NCI-H146 treated with DMSO at 0.1 percent for 48 hours (cell line): ENCODE measurements around the gene TFF1.

ENCODE experiments used
- DNase-seq: peaks from one replicate; lab custom pipeline; 2025; ENCODE audit not compliant: unreplicated experiment; lab: John Stamatoyannopoulos, UW

TFF1 gene

DNA sequence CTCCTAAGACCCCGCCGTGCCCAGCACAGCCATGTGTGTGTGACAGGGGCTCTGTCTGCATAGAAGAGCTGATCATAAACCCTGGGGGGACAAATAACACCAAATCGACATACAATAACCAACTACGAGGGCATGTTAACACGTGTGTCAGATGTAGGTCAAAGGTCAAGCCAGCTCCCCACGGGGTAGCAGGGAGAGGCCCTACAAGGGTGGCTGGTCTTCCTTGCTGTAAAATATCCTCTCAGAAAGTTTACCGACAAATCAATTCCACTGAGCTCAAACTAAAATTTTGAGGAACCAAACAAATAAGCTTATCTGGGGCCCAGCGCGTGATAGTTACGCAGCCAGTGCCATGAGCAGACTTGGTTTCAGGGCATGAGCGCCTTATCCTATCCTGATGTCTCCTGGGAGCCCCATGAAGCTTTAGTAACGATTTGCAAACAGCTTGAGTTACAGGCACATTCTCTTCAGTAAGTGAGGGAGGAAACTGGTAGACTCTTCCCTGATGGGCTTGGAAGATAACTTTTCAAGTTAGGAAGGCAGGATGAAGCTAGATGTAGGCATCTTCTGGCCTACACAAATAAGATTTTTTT lies 32.2 kb upstream of the TFF1 start:
- DNase-seq: no peak

DNA sequence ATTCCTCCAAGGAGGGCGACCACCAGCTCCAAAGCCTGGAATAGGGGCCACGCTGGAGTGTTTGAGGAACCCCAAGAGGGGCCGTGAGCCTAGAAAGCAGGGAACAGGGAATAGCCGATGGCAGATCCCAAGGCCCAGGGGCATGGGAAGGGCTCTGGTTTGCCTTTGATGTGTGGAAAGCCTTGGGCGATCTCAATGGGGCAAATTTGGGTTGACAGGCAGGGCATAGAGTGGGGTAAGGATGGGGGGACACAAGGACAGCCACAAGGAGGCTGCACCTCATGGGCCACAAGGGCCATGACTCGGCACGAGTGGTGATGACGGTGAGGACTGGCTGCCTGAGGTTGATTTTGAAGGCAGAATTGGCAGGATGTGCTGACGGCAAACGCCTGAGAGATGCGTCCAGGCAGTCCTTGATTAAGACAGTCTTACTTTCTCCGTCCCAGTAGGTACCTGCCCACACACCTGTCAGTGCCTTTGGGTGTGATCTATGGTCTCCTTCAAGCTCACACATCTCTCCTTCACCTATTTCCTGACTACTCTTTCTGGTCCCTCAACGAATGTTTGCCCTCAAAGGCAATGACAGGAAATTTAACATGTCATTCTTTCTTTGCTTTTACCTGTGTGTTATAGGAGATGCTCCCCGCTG lies 31.5 kb upstream of the TFF1 start:
- DNase-seq: no peak

DNA sequence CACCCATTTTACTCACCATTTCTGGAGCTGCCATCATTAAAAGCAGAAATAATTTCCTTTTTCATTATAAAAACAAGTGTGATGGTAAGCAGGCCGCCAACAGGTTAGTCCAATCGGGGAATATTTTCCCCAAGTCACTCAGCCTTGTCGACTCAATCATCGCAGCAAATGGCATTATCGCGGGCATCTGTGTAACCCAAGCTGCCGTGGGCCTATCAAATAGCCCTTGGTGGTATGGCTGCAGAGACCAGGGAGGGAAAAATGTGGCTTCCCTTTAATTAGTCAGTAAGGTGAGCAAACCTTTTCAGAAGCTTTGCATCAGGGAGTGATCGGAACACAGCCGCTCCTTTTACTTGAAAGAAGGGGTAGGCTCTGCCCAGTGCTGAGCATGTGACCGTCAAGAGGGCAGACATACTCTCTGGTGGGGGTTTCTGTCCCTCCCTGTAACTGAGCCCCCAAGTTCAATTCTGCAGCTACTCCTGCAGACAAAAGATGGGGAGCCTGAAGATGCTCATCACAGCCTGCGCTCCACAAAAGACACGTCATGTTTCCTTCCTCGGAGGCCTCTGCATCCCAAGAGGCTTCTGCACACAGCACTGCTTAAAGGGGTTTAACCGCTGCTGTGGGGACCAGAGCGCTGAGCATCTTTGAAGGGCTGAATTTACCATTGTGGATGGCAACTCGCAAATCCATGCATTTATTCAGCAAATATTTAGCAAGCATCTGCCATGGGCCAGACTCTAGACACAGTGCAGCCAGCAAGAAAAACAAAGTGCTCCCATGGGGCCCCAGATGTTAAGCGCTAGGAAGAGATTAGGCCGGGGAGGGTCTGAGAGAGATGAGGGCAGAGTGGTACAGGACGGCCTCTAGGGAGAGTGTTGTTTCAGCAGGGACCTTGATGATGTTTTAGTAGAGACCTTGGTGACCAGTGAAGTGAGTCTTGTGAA lies 30.7 kb upstream of the TFF1 start:
- DNase-seq: no peak

DNA sequence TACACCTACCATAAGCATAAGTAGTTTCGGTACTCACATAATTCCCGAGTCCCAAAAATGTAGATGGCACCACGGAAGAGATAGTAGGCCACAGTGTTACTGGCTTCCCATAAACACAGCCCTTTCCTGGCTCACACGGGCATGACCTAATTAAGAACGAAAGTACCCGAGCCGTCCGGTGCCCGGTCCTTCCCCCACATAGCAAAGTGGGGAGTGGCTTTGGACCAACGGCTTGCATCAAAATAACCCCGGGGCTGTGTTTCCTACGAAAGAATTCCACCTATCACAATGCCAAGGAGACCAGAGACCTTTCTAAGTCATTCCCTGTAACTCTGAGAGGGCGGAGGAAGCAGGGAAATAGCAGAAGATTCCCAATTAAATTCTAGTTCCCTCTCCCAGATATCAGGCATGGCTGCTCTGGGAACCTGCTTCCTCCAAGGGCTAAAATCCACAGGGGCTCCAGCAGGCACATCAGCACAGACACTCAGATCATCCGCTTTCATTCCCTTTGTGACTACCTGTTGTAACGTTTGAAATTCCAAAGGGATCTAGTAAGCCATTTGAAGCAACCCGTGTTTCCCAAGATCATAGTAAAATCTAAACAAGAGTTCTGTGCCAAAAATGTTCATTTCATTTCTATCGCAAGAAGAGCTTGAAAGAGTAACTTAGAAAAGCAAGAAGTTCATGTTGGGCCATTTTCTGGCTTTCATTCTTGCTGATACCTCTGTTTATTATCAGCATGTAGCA lies 29.7 kb upstream of the TFF1 start, which contains the start of gene TMPRSS3:
Gene TMPRSS3, minus strand, starts transcription at position 148 of the 747 bp plus-strand sequence. CDS start 635 bp downstream, outside the sequence.
- no peak for DNase-seq

DNA sequence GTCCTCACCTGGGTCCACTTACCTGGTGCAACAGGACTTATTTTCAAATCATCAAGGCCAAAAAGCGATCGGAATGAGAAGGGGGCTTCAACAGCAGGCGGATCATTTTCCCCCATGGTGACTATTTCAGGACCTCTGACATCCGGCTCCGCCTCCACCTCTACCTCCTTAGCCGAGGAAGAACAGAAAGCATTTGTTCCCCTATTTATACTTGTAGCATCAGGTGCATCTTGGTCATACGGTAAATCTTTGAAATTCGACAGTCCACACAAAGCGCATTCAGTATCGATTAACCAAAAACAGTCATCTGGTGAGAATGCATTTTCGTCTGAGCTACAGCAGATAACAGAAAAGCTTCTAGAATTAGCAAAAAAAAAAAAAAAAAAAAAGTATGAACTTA lies 29.0 kb upstream of the TFF1 start:
- DNase-seq: no peak

GRCh38 chr21:42393443-42393950 lies 27.2 kb upstream of the TFF1 start:
- no peak for DNase-seq

GRCh38 chr21:42392731-42393442 lies 26.6 kb upstream of the TFF1 start:
- no peak for DNase-seq

DNA sequence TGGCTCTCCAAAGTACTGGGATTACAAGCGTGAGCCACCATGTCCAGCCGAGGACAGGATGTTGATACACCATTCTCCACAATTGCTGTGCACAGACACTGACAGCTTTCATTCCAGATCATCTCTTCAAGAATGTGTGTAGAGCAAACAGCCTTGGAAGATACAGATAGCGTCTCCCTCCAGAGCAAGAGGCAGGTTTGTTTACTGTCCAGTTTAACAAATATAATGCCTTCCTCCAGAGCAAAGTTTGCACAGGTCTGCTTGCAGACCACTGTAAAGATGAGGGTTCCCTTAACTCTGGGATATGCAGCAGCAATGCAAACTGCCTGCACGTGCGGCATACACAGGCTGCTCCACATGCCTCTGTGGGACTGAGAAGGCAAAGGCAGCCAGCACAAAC lies 25.0 kb upstream of the TFF1 start:
- no peak for DNase-seq

DNA sequence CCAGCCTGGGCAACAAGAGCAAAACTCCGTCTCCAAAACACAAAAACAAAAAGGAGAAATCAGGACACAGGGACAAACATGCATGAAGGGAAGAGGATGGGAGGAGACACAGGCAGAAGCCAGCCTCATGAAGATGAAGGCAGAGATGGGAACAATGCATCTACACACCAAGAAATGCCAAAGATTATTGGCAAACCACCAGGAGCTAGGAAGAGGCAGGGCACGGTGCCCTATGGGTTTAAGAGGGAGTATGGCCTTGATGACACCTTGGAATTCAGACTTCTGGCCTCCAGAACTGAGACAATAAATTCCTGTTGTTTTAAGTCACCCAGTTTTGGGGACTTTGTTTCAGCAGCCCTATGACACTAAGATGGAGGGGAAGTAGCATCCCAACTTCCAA lies 24.4 kb upstream of the TFF1 start:
- no peak for DNase-seq

- no peak for DNase-seq
These were observed 23.9 kb upstream of the TFF1 start for GRCh38 chr21:42390193-42390592.

DNA sequence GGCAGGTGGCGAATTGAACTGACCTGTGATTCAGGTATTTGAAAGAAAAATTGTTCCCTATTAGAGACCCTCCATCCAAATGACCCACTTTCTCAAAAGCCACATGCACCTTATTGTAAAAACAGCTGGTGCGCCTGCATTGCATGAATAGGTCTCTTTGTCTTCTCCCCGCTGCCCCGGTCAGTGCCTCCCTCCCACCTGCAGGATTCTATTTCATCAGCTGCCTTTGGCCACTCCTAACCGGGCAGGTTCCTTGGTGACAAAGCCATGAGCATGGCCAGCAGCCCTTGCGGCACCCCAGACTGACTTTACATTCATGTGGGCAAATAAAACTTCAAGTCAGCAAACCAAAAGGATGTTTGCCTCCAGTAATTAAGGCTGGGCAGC lies 23.1 kb upstream of the TFF1 start:
- DNase-seq: peak; percentile 84

DNA sequence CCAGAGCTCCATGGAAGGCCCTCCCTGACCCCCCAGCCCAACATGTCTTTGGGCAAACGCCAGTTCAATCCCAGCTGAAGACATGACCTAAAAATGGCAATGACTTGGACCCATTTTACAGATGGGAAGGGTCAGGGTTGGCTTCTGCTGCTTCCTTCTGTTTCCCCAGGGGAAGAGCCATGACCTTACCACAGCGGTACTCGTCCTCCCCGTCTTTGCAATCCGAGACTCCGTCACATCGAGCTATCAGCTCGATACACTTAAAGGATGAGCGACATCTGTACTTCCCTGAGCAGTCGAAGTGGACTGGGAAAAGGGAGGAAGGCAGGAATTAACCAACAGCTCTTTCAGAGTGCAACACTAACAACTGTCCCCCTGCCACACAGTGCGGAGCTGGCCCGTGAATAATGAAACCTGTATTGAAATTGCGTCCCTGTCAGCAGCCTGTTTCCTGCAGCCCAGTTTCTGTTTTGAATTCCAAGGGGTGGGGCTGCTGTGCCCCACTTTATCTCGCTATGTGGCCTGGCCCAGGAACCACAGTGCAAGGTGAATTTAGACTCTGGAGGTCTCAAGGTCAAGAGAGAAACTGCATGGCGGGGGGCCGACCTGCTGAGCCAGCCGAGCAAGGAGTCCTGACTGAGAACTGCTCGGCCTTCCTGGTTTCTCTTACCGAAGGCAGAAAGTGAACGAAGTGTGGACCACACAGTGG lies 22.6 kb upstream of the TFF1 start:
- DNase-seq: peak; percentile 59

DNA sequence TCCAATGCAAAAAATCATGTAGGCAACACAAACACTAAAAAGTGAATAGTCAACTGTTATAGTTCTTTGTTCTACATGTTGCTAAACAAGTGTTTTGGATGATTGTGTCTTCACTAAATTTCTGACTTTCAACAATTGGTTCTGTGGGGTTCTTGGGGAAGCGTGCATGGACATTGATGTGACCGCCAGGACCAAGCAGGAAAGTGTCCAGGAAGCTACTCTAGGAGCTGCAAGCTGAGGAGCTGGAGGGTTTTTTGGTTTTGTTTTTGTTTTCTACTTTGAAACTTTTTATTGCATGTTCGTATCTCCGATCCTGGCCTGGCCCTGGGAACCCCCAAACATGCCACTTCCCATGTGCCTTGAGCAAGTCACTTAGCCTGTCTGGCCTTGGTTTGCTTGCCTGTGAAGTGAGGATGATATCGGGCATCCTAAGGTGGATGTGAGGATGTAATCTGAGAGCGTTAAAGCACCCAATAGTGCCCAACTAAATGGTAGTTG lies 21.6 kb upstream of the TFF1 start:
- DNase-seq: no peak

- no peak for DNase-seq
These were observed 20.8 kb upstream of the TFF1 start for GRCh38 chr21:42387164-42387563.

- no peak for DNase-seq
These were observed 19.8 kb upstream of the TFF1 start for GRCh38 chr21:42386034-42386591.

- no peak for DNase-seq
These were observed 19.3 kb upstream of the TFF1 start for GRCh38 chr21:42385619-42386018.

GRCh38 chr21:42384989-42385388 lies 18.7 kb upstream of the TFF1 start:
- no peak for DNase-seq

DNA sequence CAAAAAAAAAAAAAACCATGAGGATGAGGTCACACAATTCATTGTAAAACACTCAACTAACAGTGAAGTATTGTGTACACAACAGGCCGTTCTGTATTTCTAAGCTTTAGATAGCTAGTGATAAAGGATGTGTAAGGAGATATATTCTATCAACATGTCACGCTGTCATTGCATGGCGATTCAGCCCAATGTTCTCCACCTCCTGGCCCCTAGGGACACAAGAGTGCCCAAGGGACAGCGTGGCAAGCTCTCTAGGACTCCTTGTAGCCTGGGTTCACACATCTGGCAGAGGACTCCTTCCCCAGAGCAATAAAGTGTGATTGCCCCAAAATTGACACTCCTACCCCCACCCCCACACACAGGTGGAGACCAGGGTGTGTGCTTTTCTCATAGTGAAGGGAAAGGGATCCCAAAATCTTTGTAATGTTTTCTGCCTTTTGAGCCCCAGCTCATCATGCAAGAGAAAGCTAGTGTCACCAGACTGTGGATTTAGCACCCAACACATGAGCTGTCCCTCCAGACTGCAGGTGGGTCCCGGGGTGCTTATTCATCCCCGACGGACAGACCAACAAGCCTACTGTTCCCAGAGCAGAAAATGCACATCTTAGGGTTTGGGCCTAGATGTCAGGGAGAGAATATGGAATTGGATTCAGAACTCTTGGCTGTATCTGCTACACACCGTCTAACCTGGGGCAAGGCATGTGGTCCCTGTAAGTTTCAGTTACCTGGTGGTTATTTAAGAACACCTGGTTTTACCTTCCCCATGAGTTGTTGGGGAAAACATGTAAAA lies 18.0 kb upstream of the TFF1 start:
- peak; percentile 5 for DNase-seq
